HG03139 (cell line): ENCODE measurements around the gene TMOD3.
"Not testable (repeated sequence)": the region's sequence is repeated elsewhere in the genome, so short reads cannot be mapped to it uniquely, and the experiment has no call there.

ENCODE experiments used
- ATAC-seq: cut with Tn5 transposase; IDR thresholded peaks from one replicate; pipeline ENCODE4 v1.9.1; 2021; ENCODE audit not compliant: unreplicated experiment

TMOD3 gene

GRCh38 chr15:51863131-51863530 is 33.7 kb downstream of the TMOD3 start:
- no peak for ATAC-seq

GRCh38 chr15:51864408-51865056 is 35.1 kb downstream of the TMOD3 start:
- no peak for ATAC-seq

- no peak for ATAC-seq
These were observed 35.9 kb downstream of the TMOD3 start for GRCh38 chr15:51865317-51865716.

- ATAC-seq = no peak
These were observed 36.7 kb downstream of the TMOD3 start for GRCh38 chr15:51866161-51866560.

GRCh38 chr15:51866751-51867150 is 37.3 kb downstream of the TMOD3 start:
- ATAC-seq = no peak

GRCh38 chr15:51869060-51869421 is 39.6 kb downstream of the TMOD3 start:
- ATAC-seq = no peak

GRCh38 chr15:51870774-51871173 is 41.3 kb downstream of the TMOD3 start:
- ATAC-seq = no peak

GRCh38 chr15:51874751-51875644 is 45.5 kb downstream of the TMOD3 start:
- no peak for ATAC-seq

GRCh38 chr15:51876169-51876568 is 46.7 kb downstream of the TMOD3 start:
- ATAC-seq = no peak

GRCh38 chr15:51878446-51879386 is 49.3 kb downstream of the TMOD3 start:
- no peak for ATAC-seq

- no peak for ATAC-seq
These were observed 50.1 kb downstream of the TMOD3 start for GRCh38 chr15:51879555-51879954.

GRCh38 chr15:51883271-51883837 is 53.9 kb downstream of the TMOD3 start:
- ATAC-seq = no peak

- no peak for ATAC-seq
These were observed 54.6 kb downstream of the TMOD3 start for GRCh38 chr15:51884041-51884440.

- ATAC-seq = no peak
These were observed 55.2 kb downstream of the TMOD3 start for GRCh38 chr15:51884517-51885236.

GRCh38 chr15:51885758-51886157 is 56.3 kb downstream of the TMOD3 start:
- ATAC-seq = not testable (repeated sequence)

- no peak for ATAC-seq
These were observed 58.6 kb downstream of the TMOD3 start for GRCh38 chr15:51887887-51888592.

- no peak for ATAC-seq
These were observed 59.2 kb downstream of the TMOD3 start for GRCh38 chr15:51888593-51889195.

- no peak for ATAC-seq
These were observed 60.0 kb downstream of the TMOD3 start for GRCh38 chr15:51889486-51889885.

- ATAC-seq = no peak
These were observed 75.0 kb downstream of the TMOD3 start for GRCh38 chr15:51904421-51904820.
